ENCODE results near the gene CST2.
"Not testable (repeated sequence)": the region's sequence is repeated elsewhere in the genome, so short reads cannot be mapped to it uniquely, and the experiment has no call there.

The CST2 gene

DNA sequence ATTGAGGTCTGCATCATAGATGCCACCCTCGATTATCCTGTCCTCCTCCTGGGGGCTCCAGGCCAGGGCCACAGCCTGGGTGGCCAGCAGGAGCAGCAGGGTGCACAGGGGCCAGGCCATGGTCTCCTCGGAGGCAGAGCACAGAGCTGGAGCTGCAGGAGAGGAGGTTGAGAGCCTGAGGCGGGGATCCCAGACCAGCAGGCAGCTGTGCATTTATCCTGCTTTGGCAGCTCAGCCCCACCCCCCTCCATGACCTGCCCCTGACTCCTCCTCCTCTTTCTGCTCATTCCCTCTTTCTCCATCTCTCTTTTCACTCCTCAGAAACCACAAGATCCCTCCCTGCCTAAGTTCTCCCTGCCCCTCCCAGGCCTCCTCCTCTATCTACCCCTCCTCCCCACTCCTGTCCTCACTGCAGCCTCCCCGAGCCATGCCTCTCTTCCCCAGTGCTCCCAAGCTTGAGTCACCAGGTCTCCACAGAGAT is at the start of gene CST2:
CST2 (minus strand) TSS at position 189 of the 481 bp plus-strand sequence; CDS start at position 120, 69 bp downstream.
- DNase-seq, result no peak

GRCh38 chr20:23875606-23876237 is 49.2 kb upstream of the CST2 start:
- peak; percentile 21 for DNase-seq

GRCh38 chr20:23874747-23875146 is 48.2 kb upstream of the CST2 start:
- peak; percentile 70 for DNase-seq

- no peak for DNase-seq
Measured at GRCh38 chr20:23873370-23874015, 47.0 kb upstream of the CST2 start.

DNA sequence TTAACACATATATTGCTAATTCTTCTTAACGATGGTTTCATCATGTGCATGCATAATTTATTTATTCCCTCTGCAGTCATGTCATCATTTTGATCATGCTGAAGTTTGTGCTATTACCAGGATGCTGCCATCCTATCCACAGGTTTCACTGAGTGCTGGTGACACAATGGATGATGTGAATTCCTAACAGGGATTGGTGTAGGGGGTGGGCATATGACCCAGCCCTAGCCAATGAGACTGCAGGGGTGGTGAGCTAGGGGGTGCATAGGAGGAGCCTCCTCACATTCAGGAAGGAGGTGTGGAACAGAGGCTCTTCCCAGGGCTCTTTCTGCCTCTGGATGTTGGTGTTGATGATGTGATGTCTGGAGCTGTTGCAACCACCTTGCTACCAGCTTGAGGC is 45.5 kb upstream of the CST2 start:
- no peak for DNase-seq

DNA sequence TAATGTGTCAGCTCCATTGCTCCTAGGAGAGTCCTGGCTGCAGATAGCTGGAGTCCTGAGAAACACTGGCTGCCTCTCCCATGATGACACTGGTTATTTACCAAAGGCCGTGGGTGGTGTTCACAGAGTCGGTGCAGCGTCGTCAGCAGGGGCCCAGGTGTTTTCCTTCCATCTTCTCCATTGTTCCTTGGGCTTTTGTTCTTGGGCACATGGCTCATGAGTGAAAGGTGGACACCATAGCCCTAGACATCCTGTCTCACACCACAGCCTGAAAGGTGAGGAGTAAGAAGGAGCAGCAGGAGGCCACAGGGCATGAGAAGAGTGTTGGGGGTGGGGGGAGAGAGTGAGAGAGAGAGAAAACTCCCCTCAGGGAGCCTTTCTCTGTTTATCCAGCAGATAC is 43.9 kb upstream of the CST2 start:
- peak; percentile 58 for DNase-seq

DNA sequence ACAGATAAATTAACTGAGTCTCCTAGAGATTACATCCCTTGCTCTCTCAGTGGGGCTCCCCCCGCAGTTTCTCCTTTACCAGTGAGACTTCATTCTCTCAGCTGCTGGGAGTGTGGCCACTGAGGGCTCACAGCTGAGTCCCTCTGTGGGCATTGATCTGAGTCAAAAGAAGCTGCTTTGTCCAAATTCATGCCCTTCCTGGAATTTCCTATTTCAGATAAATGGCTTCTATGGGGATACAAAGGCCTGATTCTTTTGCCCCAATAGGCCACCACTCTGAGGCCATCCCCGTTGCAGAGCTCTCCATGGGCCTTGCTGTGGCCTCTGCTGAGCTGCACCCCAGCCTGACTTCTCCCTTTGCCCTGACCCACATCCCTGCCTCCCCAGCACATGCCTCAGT is 43.0 kb upstream of the CST2 start:
- DNase-seq, result no peak

GRCh38 chr20:23868321-23868720 is 41.8 kb upstream of the CST2 start:
- no peak for DNase-seq

GRCh38 chr20:23867152-23867776 is 40.7 kb upstream of the CST2 start:
- no peak for DNase-seq

DNA sequence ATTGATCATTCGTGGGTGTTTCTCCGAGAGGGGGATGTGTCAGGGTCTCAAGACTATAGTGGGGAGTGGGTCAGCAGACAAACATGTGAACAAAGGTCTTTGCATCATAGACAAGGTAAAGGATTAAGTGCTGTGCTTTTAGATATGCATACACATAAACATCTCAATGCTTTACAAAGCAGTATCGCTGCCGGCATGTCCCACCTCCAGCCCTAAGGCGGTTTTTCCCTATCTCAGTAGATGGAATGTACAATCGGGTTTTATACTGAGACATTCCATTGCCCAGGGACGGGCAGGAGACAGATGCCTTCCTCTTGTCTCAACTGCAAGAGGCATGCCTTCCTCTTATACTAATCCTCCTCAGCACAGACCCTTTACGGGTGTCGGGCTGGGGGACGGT is 34.2 kb upstream of the CST2 start:
- not testable (repeated sequence) for DNase-seq

- no peak for DNase-seq
Measured at GRCh38 chr20:23857962-23858595, 31.6 kb upstream of the CST2 start.

- DNase-seq, result no peak
Measured at GRCh38 chr20:23856736-23857135, 30.2 kb upstream of the CST2 start.

DNA sequence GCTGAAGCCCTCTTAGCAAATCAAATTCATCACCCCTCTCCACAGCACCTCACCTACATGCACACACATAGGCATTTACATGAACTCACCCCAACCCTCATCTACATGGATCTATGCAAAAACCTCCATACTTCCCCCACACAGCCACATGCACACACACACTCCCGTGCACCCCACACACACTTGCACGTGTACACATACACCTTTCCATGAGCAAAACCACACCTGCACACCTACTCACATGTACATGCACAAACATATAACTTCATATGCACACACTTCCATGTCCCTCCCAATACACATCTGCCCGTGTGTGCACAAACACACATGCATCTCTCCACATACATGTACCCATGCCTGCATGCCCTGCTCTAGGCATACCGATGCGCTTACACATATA is 29.7 kb upstream of the CST2 start:
- no peak for DNase-seq

DNA sequence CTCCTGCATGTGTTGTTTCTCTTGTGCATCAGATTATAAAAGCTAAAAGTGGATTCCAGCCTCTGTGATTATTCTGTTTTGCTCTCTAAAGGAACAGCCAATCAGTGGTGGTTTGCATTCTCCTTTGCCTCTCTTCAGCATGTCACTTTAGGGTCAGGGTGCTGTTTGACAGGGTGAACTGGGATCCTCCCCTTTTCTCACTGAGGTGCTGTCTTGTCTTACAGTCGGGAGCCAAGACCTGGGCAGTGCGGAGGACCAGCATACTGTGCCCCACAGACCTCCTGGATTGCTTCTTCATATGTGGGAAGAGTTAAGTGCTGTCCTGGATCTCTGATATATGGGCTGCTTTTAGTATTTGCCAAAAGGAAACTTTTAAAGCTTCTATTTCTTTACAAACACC is 15.2 kb upstream of the CST2 start:
- DNase-seq, result no peak

DNA sequence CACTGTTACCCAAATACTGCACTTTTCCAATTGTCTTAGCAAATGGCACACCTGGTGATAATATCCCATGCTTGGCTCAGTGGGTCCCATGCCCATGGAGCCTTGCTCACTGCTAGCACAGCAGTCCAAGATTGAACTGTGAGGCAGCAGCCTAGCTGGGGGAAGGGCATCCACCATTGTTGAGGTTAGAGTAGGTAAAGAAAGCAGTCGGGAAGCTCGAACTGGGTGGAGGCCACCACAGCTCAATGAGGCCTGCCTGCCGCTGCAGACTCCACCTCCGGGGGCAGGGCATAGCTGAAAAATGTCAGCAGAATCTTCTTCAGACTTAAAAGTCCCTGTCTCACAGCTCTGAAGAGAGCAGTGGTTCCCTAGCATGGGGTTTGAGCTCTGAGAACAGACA is 9.2 kb upstream of the CST2 start:
- DNase-seq, result no peak

- no peak for DNase-seq
Measured at GRCh38 chr20:23832775-23833513, 6.4 kb upstream of the CST2 start.

- not testable (repeated sequence) for DNase-seq
Measured at GRCh38 chr20:23831961-23832360, 5.4 kb upstream of the CST2 start.

DNA sequence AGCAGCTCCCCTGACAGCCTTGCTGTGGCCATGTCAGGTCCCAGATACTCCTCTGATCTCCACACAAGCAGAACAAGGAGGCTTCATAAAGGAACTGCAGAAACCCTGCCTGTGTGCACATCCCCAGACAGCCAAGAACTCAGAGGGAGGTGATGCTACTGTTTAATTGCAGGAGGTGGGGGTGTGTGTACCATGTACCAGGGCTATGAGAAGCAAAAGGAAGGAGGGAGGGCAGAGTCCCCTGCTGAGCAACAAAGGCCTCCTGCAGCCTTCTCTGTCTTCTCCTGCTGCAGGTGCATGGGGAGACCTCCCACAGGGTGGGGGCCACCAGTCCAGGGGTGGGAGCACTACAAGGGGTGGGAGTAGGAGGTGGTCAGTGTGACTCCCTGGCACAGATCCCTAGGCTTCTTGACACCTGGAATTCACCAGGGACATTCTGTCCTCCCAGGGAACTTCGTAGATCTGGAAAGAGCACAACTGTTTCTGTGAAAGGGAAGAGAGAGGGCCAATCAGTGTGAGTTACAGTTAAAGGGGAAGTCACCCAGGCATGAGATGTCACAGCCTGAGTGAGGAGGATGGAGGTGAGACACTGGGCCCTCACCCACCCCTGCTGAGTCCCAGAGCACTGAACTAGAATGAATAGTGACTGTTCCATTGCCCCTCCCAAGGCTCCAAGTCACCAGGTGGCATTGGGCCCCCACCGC is 2.8 kb downstream of the CST2 start:
- DNase-seq, result peak; percentile 59

GRCh38 chr20:23823111-23823510 is 3.4 kb downstream of the CST2 start:
- no peak for DNase-seq

DNA sequence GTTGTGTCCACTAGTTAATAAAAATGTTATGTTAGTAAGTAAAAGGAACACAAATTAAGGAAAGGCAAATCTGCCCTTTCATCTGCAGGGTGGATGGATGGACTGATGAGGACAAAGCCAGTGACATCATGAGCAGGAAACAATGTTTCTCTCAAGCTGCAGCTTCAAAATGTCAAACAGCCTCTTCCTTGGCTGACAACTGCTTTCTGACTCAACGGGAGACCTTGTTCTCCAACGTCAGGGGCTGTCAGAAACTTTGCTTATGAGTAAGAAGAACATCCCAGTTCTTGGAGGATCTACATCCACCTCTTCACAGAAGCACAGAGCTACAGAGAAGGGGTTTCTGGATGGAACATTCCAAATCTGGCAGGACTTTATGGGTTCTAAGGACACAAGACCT is 6.0 kb downstream of the CST2 start:
- no peak for DNase-seq

DNA sequence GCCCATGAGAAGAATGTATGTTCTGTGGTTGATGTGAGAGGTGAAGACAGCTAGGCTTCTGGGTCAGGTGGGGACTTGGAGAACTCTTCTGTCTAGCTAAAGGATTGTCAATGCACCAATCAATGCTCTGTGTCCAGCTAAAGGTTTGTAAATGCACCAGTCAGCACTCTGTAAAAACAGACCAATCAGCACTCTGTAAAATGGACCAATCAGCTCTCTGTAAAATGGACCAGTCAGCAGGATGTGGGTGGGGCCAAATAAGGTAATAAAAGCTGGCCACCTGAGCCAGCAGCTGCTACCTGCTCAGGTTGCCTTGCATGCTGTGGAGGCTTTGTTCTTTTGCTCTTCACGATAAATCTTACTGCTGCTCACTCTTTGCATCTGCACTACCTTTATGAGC is 15.0 kb downstream of the CST2 start:
- DNase-seq, result not testable (repeated sequence)

- not testable (repeated sequence) for DNase-seq
Measured at GRCh38 chr20:23810349-23810748, 16.2 kb downstream of the CST2 start.

Measured in NCI-H69 (cell line).